H1 (cell line): ENCODE results near the gene COMMD1. TPM values are rescaled to one million over a fixed set of nuclear protein-coding genes. Genes with fewer than 3 reads are reported as not detected.

Experiments used
- CTCF ChIA-PET: fragments of 300-600 bp; sonication (Branson Sonifier 250); formaldehyde crosslinking; loops from one replicate; lab custom pipeline; 2021; ENCODE audit not compliant: partially characterized antibody; lab: Charles Lee
- POLR2A ChIA-PET: fragments of 300-600 bp; sonication (Branson Sonifier 250); formaldehyde crosslinking; loops from one replicate; lab custom pipeline; 2021; ENCODE audit warnings: inconsistent platforms; ENCODE audit not compliant: partially characterized antibody; lab: Charles Lee
- DNase-seq, 2 experiments: peaks; one replicate each; pipeline versions ENCODE4 v3.0.0 to v3.0.0-alpha.2; 2010 to 2022; ENCODE audit warnings: low spot score in 2 of 2, low read depth in 1 of 2, mixed read lengths in 1 of 2
- FAIRE-seq: peaks from 2 replicates; lab custom pipeline; 2011; peaks lifted over from hg19 to GRCh38; lab: Jason Lieb, UNC
- H2AFZ ChIP-seq: 2 replicates; pipeline ENCODE4 v1.8.1; 2012; ENCODE audit warnings: low read length, inconsistent platforms
- H2AK5ac ChIP-seq: 2 replicates; pipeline ENCODE4 v1.6.1; 2013; ENCODE audit warnings: low read depth, low read length
- H2BK120ac ChIP-seq: replicated peaks from 2 replicates; pipeline ENCODE3; 2013; ENCODE audit warnings: low read depth, low read length, inconsistent platforms
- H2BK12ac ChIP-seq: 2 replicates; pipeline ENCODE4 v1.6.1; 2013; ENCODE audit warnings: low read depth, low read length
- H2BK15ac ChIP-seq: 2 replicates; pipeline ENCODE4 v1.6.1; 2013; ENCODE audit warnings: low read length
- H2BK20ac ChIP-seq: 2 replicates; pipeline ENCODE4 v1.6.1; 2013; ENCODE audit warnings: low read length
- H2BK5ac ChIP-seq: 2 replicates; pipeline ENCODE4 v1.6.1; 2013; ENCODE audit warnings: low read depth, low read length
- H3K14ac ChIP-seq: 2 replicates; pipeline ENCODE4 v1.6.1; 2013; ENCODE audit warnings: inconsistent platforms; ENCODE audit not compliant: insufficient read length
- H3K18ac ChIP-seq: 2 replicates; pipeline ENCODE4 v1.6.1; 2013; ENCODE audit warnings: low read length; ENCODE audit errors: extremely low read depth
- H3K23ac ChIP-seq: 2 replicates; pipeline ENCODE4 v1.6.1; 2013; ENCODE audit warnings: inconsistent platforms; ENCODE audit not compliant: insufficient read length
- H3K23me2 ChIP-seq: 2 replicates; pipeline ENCODE4 v1.6.1; 2013; ENCODE audit warnings: low read depth, low read length
- H3K27ac ChIP-seq: 2 replicates; pipeline ENCODE4 v1.6.1; 2011; ENCODE audit warnings: low read depth, low read length, inconsistent platforms
- H3K27me3 ChIP-seq, 4 experiments: replicated peaks in 1 of 4; 1 replicate in 1 of 4; 2 replicates in 3 of 4; pipeline versions ENCODE4 v1.6.1 to v1.8.1; 2011 to 2013; ENCODE audit warnings: low read length in 3 of 4, mild to moderate bottlenecking in 3 of 4, inconsistent platforms in 2 of 4, mixed read lengths in 2 of 4, moderate library complexity in 1 of 4; ENCODE audit not compliant: control insufficient read depth in 3 of 4, insufficient read depth in 3 of 4; ENCODE audit errors: extremely low read depth in 1 of 4
- H3K36me3 ChIP-seq, 4 experiments: 2 replicates each; pipeline versions ENCODE4 v1.6.1 to v1.8.1; 2011 to 2013; ENCODE audit warnings: mild to moderate bottlenecking in 4 of 4, low read length in 3 of 4, moderate library complexity in 2 of 4, control low read depth in 1 of 4, inconsistent platforms in 1 of 4; ENCODE audit not compliant: insufficient read depth in 4 of 4, control insufficient read depth in 2 of 4
- H3K4ac ChIP-seq: replicated peaks from 2 replicates; pipeline ENCODE3; 2013; ENCODE audit warnings: low read length, low read depth, mixed read lengths, inconsistent platforms; ENCODE audit not compliant: insufficient read length
- H3K4me1 ChIP-seq, 4 experiments: replicated peaks in 1 of 4; 1 replicate in 1 of 4; 2 replicates in 3 of 4; pipeline versions ENCODE4 v1.6.1 to v1.8.1; 2011 to 2013; ENCODE audit warnings: low read length in 3 of 4, inconsistent platforms in 2 of 4, mixed read lengths in 1 of 4; ENCODE audit not compliant: insufficient read depth in 4 of 4, control insufficient read depth in 3 of 4
- H3K4me2 ChIP-seq, 2 experiments: 2 replicates each; pipeline versions ENCODE4 v1.6.1 to v1.8.1; 2011 to 2013; ENCODE audit warnings: low read depth in 2 of 2, low read length in 2 of 2, control low read depth in 1 of 2, inconsistent platforms in 1 of 2, mild to moderate bottlenecking in 1 of 2; ENCODE audit not compliant: insufficient read depth in 1 of 2
- H3K4me3 ChIP-seq, 4 experiments: fragments of 200-600, 300-600 bp in 1 of 4; sonication (generic), shearing (Covaris generic), sonication (Bioruptor Twin) in 1 of 4; 2 replicates each; pipeline versions ENCODE4 v1.5.1 to v1.8.1; 2011 to 2016; ENCODE audit warnings: low read length in 4 of 4, low read depth in 3 of 4, control low read depth in 2 of 4, inconsistent platforms in 2 of 4, mild to moderate bottlenecking in 2 of 4, mixed read lengths in 1 of 4, moderate library complexity in 1 of 4; ENCODE audit not compliant: insufficient read depth in 2 of 4; ENCODE audit errors: extremely low read depth in 1 of 4
- H3K56ac ChIP-seq: replicated peaks from 2 replicates; pipeline ENCODE3; 2013; ENCODE audit warnings: low read depth, mild to moderate bottlenecking, mixed read lengths, low read length, inconsistent platforms; ENCODE audit not compliant: insufficient read length
- H3K79me1 ChIP-seq: 2 replicates; pipeline ENCODE4 v1.6.1; 2013; ENCODE audit warnings: low read depth, low read length, control low read depth
- H3K79me2 ChIP-seq, 2 experiments: 2 replicates each; pipeline versions ENCODE4 v1.6.1 to v1.8.1; 2012 to 2013; ENCODE audit warnings: low read length in 2 of 2, mild to moderate bottlenecking in 2 of 2, inconsistent platforms in 1 of 2; ENCODE audit not compliant: insufficient read depth in 2 of 2, control insufficient read depth in 1 of 2
- H3K9ac ChIP-seq, 4 experiments: replicated peaks in 1 of 4; 1 replicate in 1 of 4; 2 replicates in 3 of 4; pipeline versions ENCODE4 v1.6.1 to v1.8.1; 2011 to 2013; ENCODE audit warnings: low read depth in 3 of 4, low read length in 3 of 4, control low read depth in 2 of 4, mild to moderate bottlenecking in 2 of 4, moderate library complexity in 2 of 4, inconsistent platforms in 1 of 4; ENCODE audit errors: extremely low read depth in 1 of 4
- H3K9me3 ChIP-seq, 2 experiments: 2 replicates each; pipeline versions ENCODE4 v1.6.1 to v1.8.1; 2012 to 2013; ENCODE audit warnings: mild to moderate bottlenecking in 2 of 2, moderate library complexity in 2 of 2, control low read depth in 1 of 2, inconsistent platforms in 1 of 2, low read depth in 1 of 2, low read length in 1 of 2, mixed read lengths in 1 of 2; ENCODE audit not compliant: insufficient read depth in 2 of 2
- H4K20me1 ChIP-seq, 2 experiments: replicated peaks in 1 of 2; 2 replicates each; pipeline versions ENCODE3 to v1.8.1; 2011 to 2013; ENCODE audit warnings: inconsistent platforms in 2 of 2, low read length in 2 of 2, mild to moderate bottlenecking in 1 of 2; ENCODE audit not compliant: insufficient read depth in 2 of 2, control insufficient read depth in 1 of 2
- H4K5ac ChIP-seq: 2 replicates; pipeline ENCODE4 v1.6.1; 2013; ENCODE audit warnings: low read length, low read depth, mixed read lengths, inconsistent platforms; ENCODE audit not compliant: insufficient read length
- H4K8ac ChIP-seq: 2 replicates; pipeline ENCODE4 v1.8.0; 2013; ENCODE audit warnings: mild to moderate bottlenecking, moderate library complexity, low read length, inconsistent platforms; ENCODE audit not compliant: insufficient read depth; ENCODE audit errors: extremely low read depth
- H4K91ac ChIP-seq: replicated peaks from 2 replicates; pipeline ENCODE3; 2013; ENCODE audit warnings: low read length, mixed read lengths, inconsistent platforms; ENCODE audit not compliant: insufficient read length
- ATF3 ChIP-seq: IDR thresholded peaks from 2 replicates; pipeline ENCODE4 v1.6.1; 2011; ENCODE audit warnings: low read depth, mild to moderate bottlenecking, low read length; ENCODE audit not compliant: insufficient read depth
- CBX5 ChIP-seq: fragments of 300-800, 300-1000 bp; sonication (generic); IDR thresholded peaks from 2 replicates; pipeline ENCODE4 v1.7.1; 2016; ENCODE audit warnings: antibody characterized with exemption, low read length, low read depth
- CEBPB ChIP-seq: IDR thresholded peaks from 2 replicates; pipeline ENCODE4 v1.6.1; 2012; ENCODE audit warnings: low read depth, low read length
- EGR1 ChIP-seq: IDR thresholded peaks from 2 replicates; pipeline ENCODE4 v1.6.1; 2011; ENCODE audit warnings: low read depth, low read length, borderline replicate concordance
- KDM5A ChIP-seq: fragments of 200-600 bp; IDR thresholded peaks from 2 replicates; pipeline ENCODE4 v1.7.1; 2012; ENCODE audit warnings: mild to moderate bottlenecking, low read length, inconsistent platforms, mixed read lengths
- SAP30 ChIP-seq: fragments of 300-600 bp; sonication (generic); IDR thresholded peaks from 2 replicates; pipeline ENCODE4 v1.7.1; 2012; ENCODE audit warnings: low read length, moderate library complexity, mild to moderate bottlenecking, inconsistent platforms; ENCODE audit not compliant: insufficient read depth, insufficient replicate concordance
- SIX5 ChIP-seq: IDR thresholded peaks from 2 replicates; pipeline ENCODE4 v1.6.1; 2011; ENCODE audit warnings: mild to moderate bottlenecking, low read depth, low read length
- SP4 ChIP-seq: IDR thresholded peaks from 2 replicates; pipeline ENCODE4 v1.6.1; 2012; ENCODE audit warnings: low read length, inconsistent platforms
- SUZ12 ChIP-seq: fragments of 200-600 bp; sonication (generic); IDR thresholded peaks from 2 replicates; pipeline ENCODE4 v1.6.1; 2012; ENCODE audit warnings: mild to moderate bottlenecking, inconsistent platforms, low read length, moderate library complexity, mixed read lengths
- TAF7 ChIP-seq: optimal IDR thresholded peaks from 2 replicates; pipeline ENCODE3; 2011; ENCODE audit warnings: low read depth, mild to moderate bottlenecking, inconsistent platforms, low read length, moderate library complexity, borderline replicate concordance
- WGBS, 2 experiments: shearing (Covaris generic) in 1 of 2; methylation state at CpG; one replicate each; pipeline versions ENCODE4 v1.1.6 to v1.1.7; 2013 to 2015; ENCODE audit warnings: low lambda C conversion rate in 2 of 2, mixed read lengths in 2 of 2, inconsistent platforms in 1 of 2, low coverage in 1 of 2, missing lambda C conversion rate in 1 of 2; ENCODE audit not compliant: insufficient replicate concordance in 2 of 2, insufficient coverage in 1 of 2, insufficient read length in 1 of 2; ENCODE audit errors: extremely low coverage in 1 of 2, missing lambda C conversion rate in 1 of 2; 5-methylcytosine and 5-hydroxymethylcytosine counted together
- polyA plus RNA-seq, 7 experiments: library from polyadenylated mRNA; depleted of rRNA in 3 of 7; stranded (reverse) in 5 of 7; unstranded in 2 of 7; fragments of >200 nt in 5 of 7; fragments of 200-250 nt in 2 of 7; gene quantifications; 1 replicate in 5 of 7; 2 replicates in 1 of 7; 4 replicates in 1 of 7; pipeline versions ENCODE4 v1.2.1 to v1.2.3, GENCODE V29; 2011 to 2013; ENCODE audit warnings: missing spikeins in 2 of 7, mixed read lengths in 2 of 7
- total RNA-seq: library from RNA; stranded (reverse); fragmentation: NEBNext Ultra II Directional; extraction: Animal tissue kit (Norgen Biotek cat#: 25700); gene quantifications from 2 replicates; pipeline ENCODE4 v1.2.1, GENCODE V29; 2021

The COMMD1 gene
- total and polyA plus RNA-seq, 2 of the 8 experiments (the other 6 are each of a cell fraction or from before 2014, with no cell fraction given) = 23.5 to 28.3 TPM

GRCh38 chr2:62102402-62102920 is 197.0 kb downstream of the COMMD1 start:
- no peak overlapping the region for H2AFZ ChIP-seq
- no peak overlapping the region for H4K91ac ChIP-seq
- H2BK15ac ChIP-seq = no peak overlapping the region
- no peak overlapping the region for H3K56ac ChIP-seq
- ChIA-PET POLR2A (no interaction called here), CTCF (interaction anchor here (1.5 kb wide), 1 partner anchor 195 kb away, joined by 3 read pairs; no protein-coding TSS in a partner anchor)
- H4K5ac ChIP-seq = no peak overlapping the region
- no peaks in the 10 kb centered on the region for H3K36me3 ChIP-seq
- H2BK5ac ChIP-seq = no peak overlapping the region
- no peak overlapping the region for H3K27ac ChIP-seq
- H3K79me1 ChIP-seq = no peaks in the 10 kb centered on the region
- H3K4me3 ChIP-seq = no peak overlapping the region
- FAIRE-seq (no peak), DNase-seq (no peak)
- no peak overlapping the region for H2AK5ac ChIP-seq
- H2BK120ac ChIP-seq = no peak overlapping the region
- no peak overlapping the region for H3K4ac ChIP-seq
- H2BK12ac ChIP-seq = no peak overlapping the region
- WGBS, 2 experiments = 93% methylated on average over 1 of the region's 1 CpG; no CpG with 5 or more reads in 1 of the 2 experiments
- H4K8ac ChIP-seq = no peak overlapping the region
- H3K14ac ChIP-seq = no peak overlapping the region
- H3K4me1 ChIP-seq = 0 out of 7 replicates have a peak, but pooled peaks cover 0 to 3% (median 0%) of the 10 kb centered on the region in 4 experiments
- H3K23ac ChIP-seq = no peak overlapping the region
- no peak overlapping the region for H2BK20ac ChIP-seq
- no peak overlapping the region for H3K9ac ChIP-seq
- H3K79me2 ChIP-seq = no peaks in the 10 kb centered on the region
- no peaks in the 10 kb centered on the region for H3K23me2 ChIP-seq
- H3K4me2 ChIP-seq = no peak overlapping the region
- H3K18ac ChIP-seq = no peak overlapping the region
- no peaks in the 10 kb centered on the region for H3K9me3 ChIP-seq
- no peaks in the 10 kb centered on the region for H3K27me3 ChIP-seq
- TF ChIP-seq ATF3 (no peak), SAP30 (no peak), CBX5 (no peak), TAF7 (no peak), EGR1 (no peak), SP4 (no peak), SUZ12 (no peak), KDM5A (no peak), SIX5 (no peak), CEBPB (no peak)
- H4K20me1 ChIP-seq = no peaks in the 10 kb centered on the region
